ENCODE data around the gene MGMT. TPM values are rescaled to one million over a fixed set of nuclear protein-coding genes. Genes with fewer than 3 reads are reported as not detected.

Gene MGMT
- total and polyA plus RNA-seq, 9 of the 15 experiments (the other 6 are each of a cell fraction or from before 2014, with no cell fraction given), result 0.03 to 0.29 (median 0.11) TPM; not detected in 4

GRCh38 chr10:129506101-129506797, 39.2 kb downstream of the MGMT start:
- ChIA-PET CTCF (ENCODE audit: low intra/inter-chr PET ratio) (no interaction called here), POLR2A (interaction anchor here (0.6 kb wide), 1 partner anchor 681 kb away, joined by 3 read pairs; no protein-coding TSS in a partner anchor)
- ATAC-seq, result no peak
- in situ Hi-C loops (cut with MboI), result no loop called here
- DNase-seq (ENCODE audit: extremely low read depth in 1 of 4, low spot score in 3 of 4), result no peak
- Histone ChIP-seq H3K9ac (ENCODE audit: insufficient read depth in 1 of 2, low read depth in 2 of 2, low read length in 2 of 2) (no peak overlapping the region), H4K20me1 (replicated peaks; ENCODE audit: control insufficient read depth, insufficient read depth, low read length) (no peaks in the 10 kb centered on the region), H3K9me3 (replicated peaks; ENCODE audit: control insufficient read depth, insufficient read depth, low read depth, low read length) (no peaks in the 10 kb centered on the region), H3K79me2 (ENCODE audit: control insufficient read depth, insufficient read depth, low read length) (no peaks in the 10 kb centered on the region), H3K27ac (ENCODE audit: extremely low read depth, low read depth, low read length) (no peak overlapping the region), H3K4me1 (replicated peaks in 1 of 2; ENCODE audit: control insufficient read depth in 2 of 2, insufficient read depth in 2 of 2, low read length in 2 of 2) (no peaks in the 10 kb centered on the region; a peak in 1 of 5 replicates), H3K27me3 (ENCODE audit: control insufficient read depth in 2 of 2, insufficient read depth in 2 of 2, low read length in 2 of 2) (no peaks in the 10 kb centered on the region), H2AFZ (ENCODE audit: low read depth, low read length) (no peak overlapping the region), H3K4me2 (ENCODE audit: insufficient read depth, low read length) (no peak overlapping the region), H3K36me3 (ENCODE audit: control insufficient read depth, insufficient read depth, low read length) (no peaks in the 10 kb centered on the region), H3K4me3 (no peak overlapping the region), H3K9me1 (ENCODE audit: control insufficient read depth, insufficient read depth, low read length) (no peaks in the 10 kb centered on the region)
- no peak for FAIRE-seq
- WGBS (ENCODE audit: insufficient coverage, low coverage, missing lambda C conversion rate), result under 1% methylated on average over 14 of the region's 14 CpGs
- no TSS peak for BruUV-seq (replicated peaks)
- TF ChIP-seq SMARCA4 (IDR thresholded peaks at IDR 0.05) (no peak), ZNF551 (CRISPR knock-in tag; IDR thresholded peaks at IDR 0.05) (no peak), ELF1 (tag; IDR thresholded peaks at IDR 0.05) (no peak), ILK (tag; IDR thresholded peaks at IDR 0.05; ENCODE audit: borderline replicate concordance, low read depth) (no peak), PRPF4 (IDR thresholded peaks at IDR 0.05; ENCODE audit: insufficient read depth, low read depth, low read length, poor library complexity, severe bottlenecking) (no peak), ZNF584 (CRISPR knock-in tag; IDR thresholded peaks at IDR 0.05; ENCODE audit: low read depth) (no peak), BCLAF1 (IDR thresholded peaks at IDR 0.05; ENCODE audit: borderline replicate concordance in 1 of 2, control insufficient read depth in 1 of 2, low read depth in 2 of 2, low read length in 1 of 2) (no peak), PHB2 (IDR thresholded peaks at IDR 0.05; ENCODE audit: low read depth) (no peak), ZBTB7A (IDR thresholded peaks at IDR 0.05; ENCODE audit: borderline replicate concordance, control insufficient read depth, low read depth, low read length) (no peak)
- intact Hi-C loops (cut with micrococcal nuclease), result no loop called here

Measured in K562 (cell line).